Natural killer cell (primary cell): ENCODE data around the gene MIEF1. TPM values are rescaled to one million over a fixed set of nuclear protein-coding genes. Genes with fewer than 3 reads are reported as not detected.
A peak's percentile ranks its signal among the peaks of the same experiment; 100 is the strongest.

Source experiments
- ATAC-seq, 3 donors: fragments of 150-1000 bp in 2 of 3; fragments of 200-7000 bp in 1 of 3; cut with Tn5 transposase; 1 replicate in 1 of 3; 2 replicates in 2 of 3; pipeline ENCODE4 v1.10.0; 2021; ENCODE audit warnings: mild to moderate bottlenecking in 2 of 3, moderate library complexity in 2 of 3
- DNase-seq, 2 donors: peaks; one replicate each; pipeline versions ENCODE4 v3.0.0 to v3.0.0-alpha.2; 2013 to 2021; ENCODE audit warnings: mixed read lengths in 1 of 2
- H3K27ac ChIP-seq: one replicate; pipeline ENCODE4 v1.5.1; 2013; ENCODE audit warnings: mild to moderate bottlenecking, low read length
- H3K27me3 ChIP-seq: one replicate; pipeline ENCODE4 v1.6.1; 2013; ENCODE audit warnings: low read length; ENCODE audit not compliant: control insufficient read depth, insufficient read depth
- H3K36me3 ChIP-seq: one replicate; pipeline ENCODE4 v1.6.1; 2013; ENCODE audit warnings: low read length; ENCODE audit not compliant: control insufficient read depth, insufficient read depth
- H3K4me1 ChIP-seq: one replicate; pipeline ENCODE4 v1.6.1; 2013; ENCODE audit warnings: low read length; ENCODE audit not compliant: control insufficient read depth, insufficient read depth
- H3K4me3 ChIP-seq: one replicate; pipeline ENCODE4 v1.5.1; 2013; ENCODE audit warnings: low read length
- H3K9me3 ChIP-seq: one replicate; pipeline ENCODE4 v1.6.1; 2013; ENCODE audit warnings: low read length; ENCODE audit not compliant: control insufficient read depth, insufficient read depth
- H3K27ac Mint-ChIP-seq, 2 donors: one replicate each; pipeline ENCODE4 v1.8.0; 2022; ENCODE audit warnings: mild to moderate bottlenecking in 2 of 2, mixed read lengths in 2 of 2, moderate library complexity in 1 of 2
- H3K27me3 Mint-ChIP-seq, 2 donors: one replicate each; pipeline ENCODE4 v1.8.0; 2022; ENCODE audit warnings: low read depth in 2 of 2, mixed read lengths in 2 of 2
- H3K36me3 Mint-ChIP-seq: one replicate; pipeline ENCODE4 v1.8.0; 2022; ENCODE audit warnings: mixed read lengths
- H3K4me1 Mint-ChIP-seq, 2 donors: one replicate each; pipeline ENCODE4 v1.8.0; 2022; ENCODE audit warnings: mixed read lengths in 2 of 2
- H3K4me3 Mint-ChIP-seq: one replicate; pipeline ENCODE4 v1.8.0; 2022; ENCODE audit warnings: mild to moderate bottlenecking, moderate library complexity, mixed read lengths
- H3K9me3 Mint-ChIP-seq, 2 donors: one replicate each; pipeline ENCODE4 v1.8.0; 2022; ENCODE audit warnings: mixed read lengths in 2 of 2
- WGBS: methylation state at CpG from one replicate; pipeline ENCODE4 v1.1.7; 2013; ENCODE audit warnings: missing lambda C conversion rate; ENCODE audit not compliant: insufficient coverage; 5-methylcytosine and 5-hydroxymethylcytosine counted together
- intact Hi-C: fragments of 100-400 bp; cut with micrococcal nuclease; formaldehyde crosslinking; loops from one replicate; pipeline ENCODE4 v1.14.2; 2022
- total RNA-seq, 4 donors: library from RNA; stranded (reverse); fragments of 120-200 nt in 1 of 4; gene quantifications; one replicate each; pipeline versions ENCODE4 v1.2.3 to v1.2.4, GENCODE V29; 2013 to 2022
- TF ChIP-seq, protein P1 (sequence below): fragments of 200-600 bp; IDR thresholded peaks from one replicate; pipeline ENCODE4 v1.8.0; 2022; ENCODE audit warnings: antibody characterized with exemption

Gene MIEF1
- total RNA-seq: 10 to 100 TPM; 16.1 to 27.6 (median 25.1) TPM
- 15.0 TPM for total RNA-seq (2013)

DNA sequence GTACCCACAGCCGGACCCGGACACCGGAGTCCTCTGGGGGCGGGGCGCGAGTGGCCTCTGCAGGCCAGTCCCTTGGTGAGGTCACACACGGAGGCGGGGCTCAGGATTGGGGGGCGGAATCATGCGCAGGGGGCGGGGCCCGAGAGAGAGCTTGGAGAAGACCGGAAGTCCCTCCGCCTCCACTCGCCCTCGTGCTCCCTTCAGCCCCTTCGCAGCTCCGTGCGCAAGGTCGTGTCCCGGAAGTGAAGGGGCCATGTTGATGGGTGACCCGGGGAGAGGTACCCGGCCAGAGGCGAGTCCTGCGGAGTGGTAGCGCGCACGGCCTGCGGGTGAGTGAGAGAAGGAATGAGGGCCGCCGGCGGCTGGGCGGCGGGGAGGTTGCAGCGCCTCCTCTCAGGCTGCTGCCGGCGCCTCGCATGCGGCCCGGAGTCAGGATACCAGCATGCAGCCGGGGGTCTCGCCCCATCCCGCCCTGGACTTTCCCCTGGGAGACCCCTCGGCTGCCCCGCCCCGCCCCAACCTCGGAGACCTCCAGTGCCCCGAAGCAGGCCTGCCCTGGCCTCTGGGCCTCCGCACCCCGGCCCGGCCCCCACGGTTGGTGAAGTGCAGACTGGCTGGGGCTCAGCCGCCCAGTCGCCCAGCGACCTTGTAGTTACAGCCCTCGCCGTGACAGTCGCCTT, at the start of gene MIEF1:
TSS of gene MIEF1 (plus strand) at position 182 of the 680 bp plus-strand sequence. CDS start 9,005 bp downstream, outside the sequence.
- intact Hi-C loops: loop anchor here (1.0 to 10.0 kb wide), 4 partner anchors 18 to 542 kb away; partner anchors contain the start of genes ATF4, RPS19BP1 and TAB1
- TF ChIP-seq, protein P1, sequence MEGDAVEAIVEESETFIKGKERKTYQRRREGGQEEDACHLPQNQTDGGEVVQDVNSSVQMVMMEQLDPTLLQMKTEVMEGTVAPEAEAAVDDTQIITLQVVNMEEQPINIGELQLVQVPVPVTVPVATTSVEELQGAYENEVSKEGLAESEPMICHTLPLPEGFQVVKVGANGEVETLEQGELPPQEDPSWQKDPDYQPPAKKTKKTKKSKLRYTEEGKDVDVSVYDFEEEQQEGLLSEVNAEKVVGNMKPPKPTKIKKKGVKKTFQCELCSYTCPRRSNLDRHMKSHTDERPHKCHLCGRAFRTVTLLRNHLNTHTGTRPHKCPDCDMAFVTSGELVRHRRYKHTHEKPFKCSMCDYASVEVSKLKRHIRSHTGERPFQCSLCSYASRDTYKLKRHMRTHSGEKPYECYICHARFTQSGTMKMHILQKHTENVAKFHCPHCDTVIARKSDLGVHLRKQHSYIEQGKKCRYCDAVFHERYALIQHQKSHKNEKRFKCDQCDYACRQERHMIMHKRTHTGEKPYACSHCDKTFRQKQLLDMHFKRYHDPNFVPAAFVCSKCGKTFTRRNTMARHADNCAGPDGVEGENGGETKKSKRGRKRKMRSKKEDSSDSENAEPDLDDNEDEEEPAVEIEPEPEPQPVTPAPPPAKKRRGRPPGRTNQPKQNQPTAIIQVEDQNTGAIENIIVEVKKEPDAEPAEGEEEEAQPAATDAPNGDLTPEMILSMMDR: no peak
- Histone ChIP-seq H3K27ac (peak within 1 kb of the TSS; percentile 80), H3K4me3 (peak within 1 kb of the TSS; percentile 76), H3K36me3 (peaks cover 32% of the 10 kb centered on the region), H3K4me1 (peaks cover 26% of the 10 kb centered on the region), H3K9me3 (no peaks in the 10 kb centered on the region), H3K27me3 (no peaks in the 10 kb centered on the region)
- ATAC-seq (peak; percentile 97 to 99 (median 97)), DNase-seq (peak; percentile 89 to 95)
- H3K27ac Mint-ChIP-seq: peak within 1 kb of the TSS; percentile 90 to 94
- H3K27me3 Mint-ChIP-seq: no peaks in the 10 kb centered on the region
- peak within 1 kb of the TSS; percentile 91 for H3K4me3 Mint-ChIP-seq
- H3K4me1 Mint-ChIP-seq: peaks cover 27 to 50% of the 10 kb centered on the region in 2 donors
- WGBS: under 1% methylated on average over 58 of the region's 58 CpGs
- no peaks in the 10 kb centered on the region for H3K36me3 Mint-ChIP-seq
- H3K9me3 Mint-ChIP-seq: no peaks in the 10 kb centered on the region

DNA sequence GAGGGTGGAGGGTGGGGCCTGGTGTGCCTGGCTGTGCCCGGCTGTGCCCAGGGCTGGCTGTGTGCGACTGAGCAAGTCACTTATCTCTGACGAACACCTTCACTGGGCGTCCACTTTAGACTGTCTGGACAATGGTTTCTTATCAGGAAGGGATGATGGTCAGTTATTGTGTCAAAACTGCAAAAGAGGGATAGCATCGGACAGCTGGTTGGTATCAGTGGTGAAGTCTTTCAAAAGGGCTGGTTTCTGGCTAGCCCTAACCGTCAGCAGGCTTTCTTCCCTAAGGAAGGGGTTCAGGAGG, 49.4 kb upstream of the MIEF1 start:
- intact Hi-C loops: no loop called here
- Mint-ChIP-seq H3K27me3 (peaks cover 18 to 30% of the 10 kb centered on the region in 2 donors), H3K36me3 (peaks cover 6% of the 10 kb centered on the region), H3K27ac (no peak overlapping the region), H3K4me1 (peaks cover 12 to 15% of the 10 kb centered on the region in 2 donors), H3K4me3 (no peak overlapping the region), H3K9me3 (no peaks in the 10 kb centered on the region)
- no peak for DNase-seq
- no peaks in the 10 kb centered on the region for H3K9me3 ChIP-seq
- peaks cover 33% of the 10 kb centered on the region for H3K4me1 ChIP-seq
- ATAC-seq: peak in 2 of 3 donors; percentile 33 to 85
- TF ChIP-seq, protein P1: no peak
- H3K27ac ChIP-seq: no peak overlapping the region
- H3K4me3 ChIP-seq: no peak overlapping the region
- 84% methylated on average over 6 of the region's 6 CpGs for WGBS
- no peaks in the 10 kb centered on the region for H3K36me3 ChIP-seq
- peaks cover 7% of the 10 kb centered on the region for H3K27me3 ChIP-seq

DNA sequence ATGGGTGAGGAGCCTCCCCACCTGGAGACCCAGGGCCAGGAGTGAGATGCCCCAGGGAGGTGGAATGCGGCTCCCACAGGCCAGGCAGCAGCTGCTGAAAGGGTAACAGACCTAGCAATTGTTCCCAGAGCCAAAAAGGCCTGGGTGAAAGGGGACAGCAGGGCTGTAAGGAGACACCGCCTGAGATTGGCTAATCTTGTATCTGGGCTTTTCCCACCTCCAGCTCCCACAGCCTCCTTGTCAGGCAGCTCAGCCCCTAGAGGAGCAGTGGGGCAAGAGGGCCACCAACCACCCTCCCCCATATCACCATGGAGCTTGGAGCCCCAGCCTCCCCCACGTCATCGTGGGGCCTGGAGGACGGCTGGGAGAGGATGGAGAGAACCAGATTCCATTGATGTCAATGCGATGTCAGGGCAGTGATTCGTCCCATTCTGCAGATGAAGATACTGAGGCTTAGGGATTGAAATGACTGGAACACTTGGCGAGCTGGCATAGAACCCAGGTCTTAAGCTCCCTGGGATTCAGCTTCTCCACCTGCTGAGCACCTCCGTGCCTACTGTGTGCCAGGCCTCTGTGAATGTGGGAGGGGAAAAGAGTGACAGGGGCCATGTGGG, 48.2 kb upstream of the MIEF1 start:
- Mint-ChIP-seq H3K36me3 (peaks cover 6% of the 10 kb centered on the region), H3K9me3 (no peaks in the 10 kb centered on the region), H3K27me3 (peaks cover 28 to 38% of the 10 kb centered on the region in 2 donors), H3K27ac (no peak overlapping the region), H3K4me1 (peaks cover 16 to 25% of the 10 kb centered on the region in 2 donors), H3K4me3 (no peak overlapping the region)
- Histone ChIP-seq H3K36me3 (no peaks in the 10 kb centered on the region), H3K27ac (no peak overlapping the region), H3K9me3 (no peaks in the 10 kb centered on the region), H3K27me3 (peaks cover 17% of the 10 kb centered on the region), H3K4me1 (peaks cover 27% of the 10 kb centered on the region), H3K4me3 (no peak overlapping the region)
- intact Hi-C loops: no loop called here
- TF ChIP-seq, protein P1: no peak
- DNase-seq: no peak
- ATAC-seq: no peak
- 79% methylated on average over 9 of the region's 9 CpGs for WGBS
